DND-41 (cell line): ENCODE results near the gene SRGAP3.

Source experiments
- CTCF ChIP-seq: IDR thresholded peaks from 2 replicates; pipeline ENCODE4 v1.5.1; 2012; ENCODE audit warnings: borderline replicate concordance, low read length, moderate library complexity, mild to moderate bottlenecking; ENCODE audit not compliant: poor library complexity, severe bottlenecking; ENCODE audit errors: extremely low read depth
- EZH2 ChIP-seq: IDR thresholded peaks from 3 replicates; pipeline ENCODE4 v1.6.1; 2012; ENCODE audit warnings: borderline replicate concordance, low read depth, mild to moderate bottlenecking, moderate library complexity, low read length, inconsistent platforms; ENCODE audit not compliant: severe bottlenecking

- TF ChIP-seq EZH2 (no peak), CTCF (peak; percentile 47)
Measured at GRCh38 chr3:9111417-9111816, 138.0 kb downstream of the SRGAP3 start.
